AG04449 (cell line): ENCODE results near the gene CDC23.
A peak's percentile ranks its signal among the peaks of the same experiment; 100 is the strongest.

Source experiments
- CTCF ChIA-PET: fragments of 350-600 bp; formaldehyde crosslinking; extraction: SDS; loops from one replicate; lab custom pipeline; 2021; ENCODE audit warnings: antibody characterized with exemption; lab: Yijun Ruan, JAX
- POLR2A ChIA-PET: fragments of 400-600, 350-600 bp; formaldehyde crosslinking; extraction: SDS; loops from one replicate; lab custom pipeline; 2020; ENCODE audit warnings: antibody characterized with exemption, inconsistent platforms; lab: Yijun Ruan, JAX
- DNase-seq: peaks from one replicate; pipeline ENCODE4 v3.0.0-alpha.2; 2010; ENCODE audit warnings: low read depth, low spot score
- H3K4me3 ChIP-seq: 2 replicates; pipeline ENCODE4 v1.5.1; 2011; ENCODE audit warnings: low read depth, mild to moderate bottlenecking, control low read depth, low read length
- CTCF ChIP-seq: IDR thresholded peaks from one replicate; pipeline ENCODE4 v1.5.1; 2011; ENCODE audit warnings: mild to moderate bottlenecking, moderate library complexity, low read length, control low read depth, inconsistent platforms; ENCODE audit not compliant: insufficient read depth; ENCODE audit errors: missing control alignments

The CDC23 gene

GRCh38 chr5:138141734-138142133 is 71.4 kb downstream of the CDC23 start:
- CTCF ChIA-PET, result interaction anchor here (1.2 to 2.8 kb wide), 3 partner anchors 65 to 363 kb away, joined by 6 to 11 read pairs (median 9); no protein-coding TSS in a partner anchor

DNA sequence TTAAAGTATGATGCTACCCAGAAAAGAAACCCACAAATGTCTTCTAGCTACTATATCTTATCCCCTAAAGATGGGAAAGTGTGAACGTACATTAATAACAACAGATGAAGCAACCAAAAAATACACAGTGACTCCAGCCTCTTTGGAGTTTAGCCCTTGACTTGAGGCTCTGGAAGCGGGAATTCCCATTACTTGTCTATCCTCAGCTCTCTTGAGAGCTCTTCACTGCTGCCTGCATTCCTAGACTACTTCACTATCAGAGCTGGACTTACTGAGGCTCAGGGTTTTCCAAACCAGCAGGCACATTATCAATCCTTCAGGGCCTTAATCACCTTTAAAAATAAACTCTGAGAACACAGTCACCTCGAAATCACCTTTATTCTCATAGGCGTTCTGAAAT is 72.9 kb downstream of the CDC23 start:
- DNase-seq, result no peak

More at GRCh38 chr5:138141734-138142133, 71.4 kb downstream of the CDC23 start:
- POLR2A ChIA-PET, result no interaction called here
- TF ChIP-seq CTCF, result no peak
- no peak for DNase-seq
- H3K4me3 ChIP-seq, result no peak overlapping the region

GRCh38 chr5:138139781-138140090 is 73.4 kb downstream of the CDC23 start:
- no peak for DNase-seq
- POLR2A ChIA-PET, result no interaction called here
- no peak overlapping the region for H3K4me3 ChIP-seq
- CTCF ChIA-PET, result interaction anchor here (1.0 to 2.1 kb wide), 7 partner anchors 11 to 510 kb away, joined by 3 to 17 read pairs (median 4); no protein-coding TSS in a partner anchor
- no peak for TF ChIP-seq CTCF

More for the DNA sequence above, 72.9 kb downstream of the CDC23 start:
- TF ChIP-seq CTCF, result no peak
- ChIA-PET CTCF (interaction anchor here (1.0 to 2.1 kb wide), 7 partner anchors 10 to 511 kb away, joined by 3 to 17 read pairs (median 4); no protein-coding TSS in a partner anchor), POLR2A (no interaction called here)
- H3K4me3 ChIP-seq, result no peak overlapping the region

GRCh38 chr5:138138949-138139780 is 74.0 kb downstream of the CDC23 start, which contains the start of gene NME5:
Gene NME5 (minus strand): TSS chr5:138139428. CDS start chr5:138138780, 648 bp downstream.
- POLR2A ChIA-PET, result no interaction called here
- H3K4me3 ChIP-seq, result peak within 1 kb of the TSS; percentile 49
- CTCF ChIA-PET, result interaction anchor here (1.0 to 2.1 kb wide), 6 partner anchors 13 to 510 kb away, joined by 3 to 17 read pairs (median 4); no protein-coding TSS in a partner anchor
- no peak for TF ChIP-seq CTCF
- DNase-seq, result no peak
